Measurements from ENCODE around the gene APEX2.
"Not testable (repeated sequence)": the region's sequence is repeated elsewhere in the genome, so short reads cannot be mapped to it uniquely, and the experiment has no call there.

The APEX2 gene

GRCh38 chrX:55011294-55011693, 11.1 kb downstream of the APEX2 start:
- DNase-seq (ENCODE audit: low read depth, low spot score): no peak

- DNase-seq (ENCODE audit: low read depth, low spot score): no peak
Measured at GRCh38 chrX:55014897-55015299, 14.7 kb downstream of the APEX2 start.

GRCh38 chrX:55026143-55026542, 26.0 kb downstream of the APEX2 start:
- no peak for DNase-seq (ENCODE audit: low read depth, low spot score)

GRCh38 chrX:55026840-55027239, 26.7 kb downstream of the APEX2 start:
- DNase-seq (ENCODE audit: low read depth, low spot score): no peak

- DNase-seq (ENCODE audit: low read depth, low spot score): no peak
Measured at GRCh38 chrX:55028040-55028439, 27.9 kb downstream of the APEX2 start.

GRCh38 chrX:55028611-55029010, 28.4 kb downstream of the APEX2 start:
- DNase-seq (ENCODE audit: low read depth, low spot score): no peak

GRCh38 chrX:55029291-55029690, 29.1 kb downstream of the APEX2 start:
- no peak for DNase-seq (ENCODE audit: low read depth, low spot score)

GRCh38 chrX:55030271-55031205, 30.4 kb downstream of the APEX2 start, which contains the start of gene ALAS2:
Gene ALAS2, minus strand, starts transcription at chrX:55030977. Its CDS starts 4,977 bp downstream, at chrX:55026000.
- no peak for DNase-seq (ENCODE audit: low read depth, low spot score)

GRCh38 chrX:55033429-55033828, 33.3 kb downstream of the APEX2 start:
- no peak for DNase-seq (ENCODE audit: low read depth, low spot score)

- DNase-seq (ENCODE audit: low read depth, low spot score): no peak
Measured at GRCh38 chrX:55039471-55039870, 39.3 kb downstream of the APEX2 start.

- DNase-seq (ENCODE audit: low read depth, low spot score): no peak
Measured at GRCh38 chrX:55041514-55041913, 41.4 kb downstream of the APEX2 start.

- not testable (repeated sequence) for DNase-seq (ENCODE audit: low read depth, low spot score)
Measured at GRCh38 chrX:55050599-55050998, 50.4 kb downstream of the APEX2 start.

GRCh38 chrX:55056820-55057674, 56.9 kb downstream of the APEX2 start:
- DNase-seq (ENCODE audit: low read depth, low spot score): no peak

GRCh38 chrX:55057675-55058249, 57.6 kb downstream of the APEX2 start:
- no peak for DNase-seq (ENCODE audit: low read depth, low spot score)

Data from iPS DF 19.7 (cell line).